GM12878 (cell line): Measurements from ENCODE around the gene BSPRY. TPM values are rescaled to one million over a fixed set of nuclear protein-coding genes. Genes with fewer than 3 reads are reported as not detected.

Experiments used
- CREB1 ChIP-seq: IDR thresholded peaks from 2 replicates; pipeline ENCODE4 v1.6.1; 2012; ENCODE audit warnings: low read depth, mild to moderate bottlenecking, inconsistent platforms
- EZH2 ChIP-seq: IDR thresholded peaks from 2 replicates; pipeline ENCODE4 v1.6.1; 2012; ENCODE audit warnings: low read depth, mild to moderate bottlenecking, control low read depth, inconsistent platforms, low read length, borderline replicate concordance; ENCODE audit not compliant: control insufficient read depth
- FOS ChIP-seq: IDR thresholded peaks from 3 replicates; pipeline ENCODE4 v1.6.1; 2011; ENCODE audit warnings: borderline replicate concordance; ENCODE audit not compliant: insufficient read length; ENCODE audit errors: extremely low read depth
- HDAC6 ChIP-seq: fragments of 200-600 bp; sonication (generic); IDR thresholded peaks from one replicate; pipeline ENCODE4 v1.8.0; 2017; ENCODE audit warnings: antibody characterized with exemption; ENCODE audit not compliant: unreplicated experiment
- HDGF ChIP-seq: fragments of 450-650 bp; IDR thresholded peaks from 2 replicates; pipeline ENCODE4 v1.6.1; 2016; ENCODE audit warnings: antibody characterized with exemption
- KDM1A ChIP-seq: fragments of 200-600 bp; sonication (generic); IDR thresholded peaks from 2 replicates; pipeline ENCODE4 v1.6.1; 2016; ENCODE audit warnings: borderline replicate concordance
- NFYA ChIP-seq: IDR thresholded peaks from 2 replicates; pipeline ENCODE4 v1.6.1; 2011; ENCODE audit warnings: low read depth, mild to moderate bottlenecking, low read length, improper control_type of control experiment, borderline replicate concordance
- SIN3A ChIP-seq: IDR thresholded peaks from 2 replicates; pipeline ENCODE4 v1.6.1; 2012; ENCODE audit warnings: low read depth, low read length, improper control_type of control experiment
- SUPT20H ChIP-seq: IDR thresholded peaks from 2 replicates; pipeline ENCODE4 v1.6.1; 2011; ENCODE audit warnings: low read depth, mild to moderate bottlenecking, low read length, moderate library complexity, borderline replicate concordance; ENCODE audit not compliant: control insufficient read depth
- ZNF207 ChIP-seq: fragments of 450-650 bp; IDR thresholded peaks from 2 replicates; pipeline ENCODE4 v1.6.1; 2014; ENCODE audit warnings: antibody characterized with exemption, mild to moderate bottlenecking, borderline replicate concordance
- ZNF274 ChIP-seq: IDR thresholded peaks from one replicate; pipeline ENCODE4 v1.8.0; 2011; ENCODE audit not compliant: insufficient read length, insufficient read depth
- polyA plus RNA-seq, 11 experiments: library from polyadenylated mRNA; depleted of rRNA in 4 of 11; unstranded in 6 of 11; stranded (reverse) in 5 of 11; fragments of >200 nt; fragmentation: Nextera tagmentation in 4 of 11; fragmentation: Illumina TruSeq in 1 of 11; extraction: Ambion mirVana in 4 of 11; extraction: Trizol in 1 of 11; gene quantifications; 1 replicate in 1 of 11; 2 replicates in 10 of 11; pipeline versions ENCODE4 v1.2.1 to v1.2.3, GENCODE V29; 2011 to 2016; ENCODE audit warnings: inconsistent platforms in 2 of 11, missing spikeins in 2 of 11, low read depth in 1 of 11
- total RNA-seq, 4 experiments: library from RNA; depleted of rRNA in 3 of 4; stranded (reverse); fragments of >200 nt in 3 of 4; fragmentation: Illumina TruSeq in 1 of 4; extraction: Trizol in 1 of 4; gene quantifications; 2 replicates each; pipeline versions ENCODE4 v1.2.1 to v1.2.3, GENCODE V29; 2013 to 2021
- TF ChIP-seq, protein P1 (sequence below): IDR thresholded peaks from 2 replicates; pipeline ENCODE4 v1.6.1; 2012; ENCODE audit warnings: improper control_type of control experiment, low read depth, low read length; ENCODE audit not compliant: insufficient replicate concordance
- TF ChIP-seq, protein P2 (sequence below): fragments of 450-650 bp; IDR thresholded peaks from 2 replicates; pipeline ENCODE4 v1.6.1; 2017; ENCODE audit warnings: mild to moderate bottlenecking, moderate library complexity
- TF ChIP-seq, protein P3 (sequence below): fragments of 450-650 bp; IDR thresholded peaks from 2 replicates; pipeline ENCODE4 v1.6.1; 2016; ENCODE audit warnings: mild to moderate bottlenecking, moderate library complexity, borderline replicate concordance

The BSPRY gene
- total and polyA plus RNA-seq, 10 of the 15 experiments (the other 5 are each of a cell fraction or from before 2014, with no cell fraction given) = 0.45 to 6.3 (median 4.1) TPM

DNA sequence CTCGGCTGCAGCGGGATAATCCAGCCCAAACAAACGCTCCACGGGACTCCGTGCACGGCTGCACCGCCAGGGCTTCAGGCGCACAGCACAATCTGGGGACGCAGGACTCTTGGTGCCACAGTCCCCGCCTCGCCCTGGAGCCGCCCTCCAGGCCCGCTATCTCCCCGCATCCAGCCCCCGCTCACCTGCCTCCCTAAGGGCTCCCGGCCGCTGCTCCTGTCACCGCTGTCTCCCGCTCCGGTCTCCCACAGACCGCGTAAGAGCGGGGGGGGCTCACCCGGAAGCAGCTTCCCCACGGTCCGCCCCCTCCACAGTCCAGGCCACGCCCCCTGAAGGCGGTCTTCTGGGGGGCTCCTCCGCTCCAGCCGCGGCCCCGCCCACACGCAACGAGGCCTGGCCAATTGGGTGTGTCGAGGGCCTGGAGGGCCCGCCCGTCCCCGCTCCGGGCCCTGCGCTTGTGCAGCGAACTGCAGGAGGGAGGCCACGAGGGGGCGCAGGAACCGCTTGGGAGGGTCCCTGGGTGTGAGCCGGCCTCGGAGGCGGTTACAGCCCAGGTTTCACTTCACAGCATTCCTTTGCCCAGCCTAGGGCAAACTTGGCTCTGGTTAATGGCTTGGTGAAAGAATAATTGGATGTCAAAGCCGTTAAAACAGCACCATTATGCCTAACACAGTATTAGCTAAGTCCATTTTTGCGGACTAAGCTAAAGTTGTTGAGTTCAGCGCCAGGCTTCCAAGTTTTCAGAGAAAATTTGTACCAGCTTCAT is 51.9 kb downstream of the BSPRY start, which contains the start of gene ALAD (continued):
- peak; percentile 64; the same call in 1 of the 2 replicates for TF ChIP-seq SIN3A
- TF ChIP-seq KDM1A = no peak
- peak; percentile 76 for TF ChIP-seq CREB1
- TF ChIP-seq, protein P1, sequence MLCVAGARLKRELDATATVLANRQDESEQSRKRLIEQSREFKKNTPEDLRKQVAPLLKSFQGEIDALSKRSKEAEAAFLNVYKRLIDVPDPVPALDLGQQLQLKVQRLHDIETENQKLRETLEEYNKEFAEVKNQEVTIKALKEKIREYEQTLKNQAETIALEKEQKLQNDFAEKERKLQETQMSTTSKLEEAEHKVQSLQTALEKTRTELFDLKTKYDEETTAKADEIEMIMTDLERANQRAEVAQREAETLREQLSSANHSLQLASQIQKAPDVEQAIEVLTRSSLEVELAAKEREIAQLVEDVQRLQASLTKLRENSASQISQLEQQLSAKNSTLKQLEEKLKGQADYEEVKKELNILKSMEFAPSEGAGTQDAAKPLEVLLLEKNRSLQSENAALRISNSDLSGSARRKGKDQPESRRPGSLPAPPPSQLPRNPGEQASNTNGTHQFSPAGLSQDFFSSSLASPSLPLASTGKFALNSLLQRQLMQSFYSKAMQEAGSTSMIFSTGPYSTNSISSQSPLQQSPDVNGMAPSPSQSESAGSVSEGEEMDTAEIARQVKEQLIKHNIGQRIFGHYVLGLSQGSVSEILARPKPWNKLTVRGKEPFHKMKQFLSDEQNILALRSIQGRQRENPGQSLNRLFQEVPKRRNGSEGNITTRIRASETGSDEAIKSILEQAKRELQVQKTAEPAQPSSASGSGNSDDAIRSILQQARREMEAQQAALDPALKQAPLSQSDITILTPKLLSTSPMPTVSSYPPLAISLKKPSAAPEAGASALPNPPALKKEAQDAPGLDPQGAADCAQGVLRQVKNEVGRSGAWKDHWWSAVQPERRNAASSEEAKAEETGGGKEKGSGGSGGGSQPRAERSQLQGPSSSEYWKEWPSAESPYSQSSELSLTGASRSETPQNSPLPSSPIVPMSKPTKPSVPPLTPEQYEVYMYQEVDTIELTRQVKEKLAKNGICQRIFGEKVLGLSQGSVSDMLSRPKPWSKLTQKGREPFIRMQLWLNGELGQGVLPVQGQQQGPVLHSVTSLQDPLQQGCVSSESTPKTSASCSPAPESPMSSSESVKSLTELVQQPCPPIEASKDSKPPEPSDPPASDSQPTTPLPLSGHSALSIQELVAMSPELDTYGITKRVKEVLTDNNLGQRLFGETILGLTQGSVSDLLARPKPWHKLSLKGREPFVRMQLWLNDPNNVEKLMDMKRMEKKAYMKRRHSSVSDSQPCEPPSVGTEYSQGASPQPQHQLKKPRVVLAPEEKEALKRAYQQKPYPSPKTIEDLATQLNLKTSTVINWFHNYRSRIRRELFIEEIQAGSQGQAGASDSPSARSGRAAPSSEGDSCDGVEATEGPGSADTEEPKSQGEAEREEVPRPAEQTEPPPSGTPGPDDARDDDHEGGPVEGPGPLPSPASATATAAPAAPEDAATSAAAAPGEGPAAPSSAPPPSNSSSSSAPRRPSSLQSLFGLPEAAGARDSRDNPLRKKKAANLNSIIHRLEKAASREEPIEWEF = no peak
- TF ChIP-seq HDAC6 = no peak
- no peak for TF ChIP-seq SUPT20H
- no peak for TF ChIP-seq EZH2
- TF ChIP-seq HDGF = peak; percentile 93
- TF ChIP-seq FOS = no peak
- TF ChIP-seq, protein P2, sequence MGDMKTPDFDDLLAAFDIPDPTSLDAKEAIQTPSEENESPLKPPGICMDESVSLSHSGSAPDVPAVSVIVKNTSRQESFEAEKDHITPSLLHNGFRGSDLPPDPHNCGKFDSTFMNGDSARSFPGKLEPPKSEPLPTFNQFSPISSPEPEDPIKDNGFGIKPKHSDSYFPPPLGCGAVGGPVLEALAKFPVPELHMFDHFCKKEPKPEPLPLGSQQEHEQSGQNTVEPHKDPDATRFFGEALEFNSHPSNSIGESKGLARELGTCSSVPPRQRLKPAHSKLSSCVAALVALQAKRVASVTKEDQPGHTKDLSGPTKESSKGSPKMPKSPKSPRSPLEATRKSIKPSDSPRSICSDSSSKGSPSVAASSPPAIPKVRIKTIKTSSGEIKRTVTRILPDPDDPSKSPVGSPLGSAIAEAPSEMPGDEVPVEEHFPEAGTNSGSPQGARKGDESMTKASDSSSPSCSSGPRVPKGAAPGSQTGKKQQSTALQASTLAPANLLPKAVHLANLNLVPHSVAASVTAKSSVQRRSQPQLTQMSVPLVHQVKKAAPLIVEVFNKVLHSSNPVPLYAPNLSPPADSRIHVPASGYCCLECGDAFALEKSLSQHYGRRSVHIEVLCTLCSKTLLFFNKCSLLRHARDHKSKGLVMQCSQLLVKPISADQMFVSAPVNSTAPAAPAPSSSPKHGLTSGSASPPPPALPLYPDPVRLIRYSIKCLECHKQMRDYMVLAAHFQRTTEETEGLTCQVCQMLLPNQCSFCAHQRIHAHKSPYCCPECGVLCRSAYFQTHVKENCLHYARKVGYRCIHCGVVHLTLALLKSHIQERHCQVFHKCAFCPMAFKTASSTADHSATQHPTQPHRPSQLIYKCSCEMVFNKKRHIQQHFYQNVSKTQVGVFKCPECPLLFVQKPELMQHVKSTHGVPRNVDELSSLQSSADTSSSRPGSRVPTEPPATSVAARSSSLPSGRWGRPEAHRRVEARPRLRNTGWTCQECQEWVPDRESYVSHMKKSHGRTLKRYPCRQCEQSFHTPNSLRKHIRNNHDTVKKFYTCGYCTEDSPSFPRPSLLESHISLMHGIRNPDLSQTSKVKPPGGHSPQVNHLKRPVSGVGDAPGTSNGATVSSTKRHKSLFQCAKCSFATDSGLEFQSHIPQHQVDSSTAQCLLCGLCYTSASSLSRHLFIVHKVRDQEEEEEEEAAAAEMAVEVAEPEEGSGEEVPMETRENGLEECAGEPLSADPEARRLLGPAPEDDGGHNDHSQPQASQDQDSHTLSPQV = no peak
- no peak for TF ChIP-seq ZNF274
- TF ChIP-seq NFYA = no peak
- TF ChIP-seq, protein P3, sequence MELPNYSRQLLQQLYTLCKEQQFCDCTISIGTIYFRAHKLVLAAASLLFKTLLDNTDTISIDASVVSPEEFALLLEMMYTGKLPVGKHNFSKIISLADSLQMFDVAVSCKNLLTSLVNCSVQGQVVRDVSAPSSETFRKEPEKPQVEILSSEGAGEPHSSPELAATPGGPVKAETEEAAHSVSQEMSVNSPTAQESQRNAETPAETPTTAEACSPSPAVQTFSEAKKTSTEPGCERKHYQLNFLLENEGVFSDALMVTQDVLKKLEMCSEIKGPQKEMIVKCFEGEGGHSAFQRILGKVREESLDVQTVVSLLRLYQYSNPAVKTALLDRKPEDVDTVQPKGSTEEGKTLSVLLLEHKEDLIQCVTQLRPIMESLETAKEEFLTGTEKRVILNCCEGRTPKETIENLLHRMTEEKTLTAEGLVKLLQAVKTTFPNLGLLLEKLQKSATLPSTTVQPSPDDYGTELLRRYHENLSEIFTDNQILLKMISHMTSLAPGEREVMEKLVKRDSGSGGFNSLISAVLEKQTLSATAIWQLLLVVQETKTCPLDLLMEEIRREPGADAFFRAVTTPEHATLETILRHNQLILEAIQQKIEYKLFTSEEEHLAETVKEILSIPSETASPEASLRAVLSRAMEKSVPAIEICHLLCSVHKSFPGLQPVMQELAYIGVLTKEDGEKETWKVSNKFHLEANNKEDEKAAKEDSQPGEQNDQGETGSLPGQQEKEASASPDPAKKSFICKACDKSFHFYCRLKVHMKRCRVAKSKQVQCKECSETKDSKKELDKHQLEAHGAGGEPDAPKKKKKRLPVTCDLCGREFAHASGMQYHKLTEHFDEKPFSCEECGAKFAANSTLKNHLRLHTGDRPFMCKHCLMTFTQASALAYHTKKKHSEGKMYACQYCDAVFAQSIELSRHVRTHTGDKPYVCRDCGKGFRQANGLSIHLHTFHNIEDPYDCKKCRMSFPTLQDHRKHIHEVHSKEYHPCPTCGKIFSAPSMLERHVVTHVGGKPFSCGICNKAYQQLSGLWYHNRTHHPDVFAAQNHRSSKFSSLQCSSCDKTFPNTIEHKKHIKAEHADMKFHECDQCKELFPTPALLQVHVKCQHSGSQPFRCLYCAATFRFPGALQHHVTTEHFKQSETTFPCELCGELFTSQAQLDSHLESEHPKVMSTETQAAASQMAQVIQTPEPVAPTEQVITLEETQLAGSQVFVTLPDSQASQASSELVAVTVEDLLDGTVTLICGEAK = peak; percentile 22; the same call in 1 of the 2 replicates
- peak; percentile 49; the same call in 1 of the 2 replicates for TF ChIP-seq ZNF207
